HUDEP-2 (cell line): ENCODE data around the gene CDC37L1.

ENCODE experiments used
- DNase-seq, 76 experiments: peaks; one replicate each; lab custom pipeline; 2025; ENCODE audit not compliant: unreplicated experiment in 76 of 76; lab: John Stamatoyannopoulos, UW

CDC37L1 gene

DNA sequence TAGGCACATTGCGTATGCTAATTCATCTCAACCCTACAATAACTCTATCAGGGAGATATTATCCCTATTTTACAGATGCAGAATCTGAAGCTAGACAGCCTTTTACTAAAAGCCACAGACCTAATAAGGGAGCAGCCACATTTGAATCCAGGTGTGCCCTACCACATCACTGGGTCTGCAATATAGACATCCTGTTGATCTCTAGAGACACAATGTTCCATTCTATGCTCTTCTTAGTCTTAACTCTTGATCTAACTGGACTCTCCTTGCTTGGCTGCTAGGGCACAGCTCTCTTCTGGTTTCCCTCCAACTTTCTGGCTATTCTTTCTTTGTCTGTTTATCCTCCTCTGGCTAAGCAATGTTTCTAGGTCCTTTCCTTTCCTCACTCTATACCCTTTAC is 11.7 kb upstream of the CDC37L1 start:
- no peak for DNase-seq

- DNase-seq: no peak
Measured at GRCh38 chr9:4668604-4669003, 10.8 kb upstream of the CDC37L1 start.

- DNase-seq: no peak
Measured at GRCh38 chr9:4669890-4670289, 9.5 kb upstream of the CDC37L1 start.

- DNase-seq: no peak
Measured at GRCh38 chr9:4670591-4670990, 8.8 kb upstream of the CDC37L1 start.

- DNase-seq: no peak
Measured at GRCh38 chr9:4671737-4672136, 7.6 kb upstream of the CDC37L1 start.

- no peak for DNase-seq
Measured at GRCh38 chr9:4674783-4675182, 4.6 kb upstream of the CDC37L1 start.

- no peak for DNase-seq
Measured at GRCh38 chr9:4677392-4677791, 2.0 kb upstream of the CDC37L1 start.

DNA sequence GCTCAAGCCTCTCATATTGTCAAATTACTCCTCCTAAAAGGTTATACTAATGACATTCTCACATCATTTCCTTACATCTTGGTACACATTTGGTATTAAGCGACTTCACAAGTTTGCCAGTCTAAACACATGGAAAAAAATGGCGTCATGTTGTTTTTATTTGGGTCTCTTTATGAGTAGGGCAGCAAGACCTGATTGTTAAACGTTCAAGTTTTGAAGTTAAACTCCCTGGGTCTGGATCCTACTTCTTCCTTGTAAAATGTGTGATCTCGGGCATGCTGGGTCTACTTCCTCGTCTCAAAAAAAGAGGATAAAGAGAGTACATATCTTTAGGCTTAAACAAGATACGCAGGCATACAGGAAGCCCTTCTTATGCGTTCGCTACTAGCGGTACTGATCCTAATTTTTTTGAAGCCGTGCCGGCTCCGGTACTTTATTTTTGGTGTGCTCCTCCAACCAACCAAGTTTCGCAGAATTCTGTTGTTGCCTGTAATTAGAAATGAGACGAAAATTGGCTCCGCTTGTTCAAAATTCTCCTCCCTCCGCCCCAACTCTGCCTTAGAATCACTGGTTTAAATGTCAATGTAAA is 596 bp upstream of the CDC37L1 start:
- DNase-seq: peak in 24 of 76 experiments; percentile 8 to 74 (median 38)

- DNase-seq: no peak
Measured at GRCh38 chr9:4680173-4680525, 780 bp downstream of the CDC37L1 start.

DNA sequence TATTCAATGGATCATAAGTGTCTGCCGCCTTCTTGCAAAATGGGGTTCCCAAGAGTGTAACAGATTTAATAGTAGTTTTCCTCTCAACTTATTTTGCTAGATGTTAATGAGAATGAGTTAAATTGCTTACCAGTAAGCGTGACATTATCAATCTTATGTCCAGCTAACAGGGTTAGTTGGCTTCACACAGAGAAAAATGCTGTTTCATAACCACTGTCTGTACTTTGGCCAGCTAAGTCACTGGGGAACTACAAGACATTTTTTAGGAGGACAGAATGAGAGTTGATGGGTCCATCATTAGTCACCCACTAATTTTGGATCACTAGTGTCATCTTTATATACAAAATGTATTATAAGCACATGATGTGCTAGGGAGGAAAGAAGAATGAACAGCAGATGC is 1.4 kb downstream of the CDC37L1 start:
- no peak for DNase-seq

GRCh38 chr9:4684820-4685219 is 5.5 kb downstream of the CDC37L1 start:
- no peak for DNase-seq

GRCh38 chr9:4686112-4686511 is 6.7 kb downstream of the CDC37L1 start:
- DNase-seq: peak in 35 of 76 experiments; percentile 6 to 69 (median 40)

DNA sequence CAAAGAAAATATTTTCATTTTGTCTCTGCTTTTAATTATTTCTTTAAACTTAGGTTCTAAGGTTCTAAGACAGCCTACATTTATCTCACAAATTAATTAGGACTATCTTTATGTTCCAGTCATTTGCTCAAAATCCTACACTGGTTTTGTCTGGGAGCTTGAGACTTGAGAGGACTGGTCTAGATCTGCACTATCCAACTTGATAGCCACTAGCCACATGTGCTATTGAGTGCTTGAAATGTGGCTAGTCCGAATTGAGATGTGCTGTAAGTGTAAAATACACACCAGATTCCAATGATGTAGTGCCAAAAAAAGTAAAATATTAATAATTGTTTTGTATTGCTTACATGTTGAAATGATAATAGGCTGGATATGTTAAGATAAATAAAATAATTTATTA is 7.2 kb downstream of the CDC37L1 start:
- DNase-seq: peak in 10 of 76 experiments; percentile 3 to 38 (median 15)

GRCh38 chr9:4689021-4689420 is 9.7 kb downstream of the CDC37L1 start:
- peak in 18 of 76 experiments; percentile 2 to 61 (median 14) for DNase-seq

DNA sequence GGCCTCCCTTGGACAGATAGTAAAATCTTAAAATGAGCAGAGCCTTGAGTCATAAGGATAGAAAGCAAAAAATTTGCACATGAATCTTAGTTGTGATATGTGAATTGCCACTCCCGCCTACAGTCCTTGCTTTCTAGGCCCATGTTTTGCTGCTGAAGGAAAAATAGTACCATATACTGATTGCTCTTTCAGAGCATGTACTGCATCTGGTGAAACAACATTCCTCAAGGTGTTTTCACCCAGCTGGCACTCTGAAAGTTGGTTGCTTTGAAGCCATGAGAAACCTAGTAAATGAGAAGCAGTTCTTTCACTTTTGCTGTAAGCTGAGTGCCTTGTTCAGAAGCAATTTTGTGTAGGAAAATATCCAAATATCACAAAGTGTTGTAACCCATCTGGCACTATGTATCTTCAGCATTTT is 10.3 kb downstream of the CDC37L1 start:
- DNase-seq: peak in 1 of 76 experiments; percentile 15

GRCh38 chr9:4690144-4690543 is 10.8 kb downstream of the CDC37L1 start:
- no peak for DNase-seq

DNA sequence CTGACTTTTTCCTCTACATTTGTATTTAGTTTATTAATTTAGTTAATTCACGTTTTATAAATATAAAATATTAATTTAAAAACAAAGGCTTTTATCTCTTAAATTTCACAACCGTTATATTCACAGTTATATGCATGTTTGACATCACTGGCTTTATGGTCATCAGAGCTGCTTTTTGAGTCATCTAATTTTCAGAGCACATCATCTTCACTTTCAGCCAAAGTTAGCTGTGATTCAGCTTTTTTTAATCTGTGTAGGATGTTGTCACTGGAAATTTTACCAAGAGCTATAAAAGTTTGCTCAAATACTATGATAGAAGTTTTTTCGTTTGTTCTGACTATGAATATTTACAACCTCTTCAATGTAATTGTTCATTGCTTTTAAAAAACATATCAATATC is 12.4 kb downstream of the CDC37L1 start:
- DNase-seq: no peak

GRCh38 chr9:4700091-4700490 is 20.7 kb downstream of the CDC37L1 start:
- DNase-seq: peak in 1 of 76 experiments; percentile 8

GRCh38 chr9:4700932-4701331 is 21.6 kb downstream of the CDC37L1 start:
- DNase-seq: no peak

- DNase-seq: no peak
Measured at GRCh38 chr9:4701526-4701925, 22.2 kb downstream of the CDC37L1 start.

DNA sequence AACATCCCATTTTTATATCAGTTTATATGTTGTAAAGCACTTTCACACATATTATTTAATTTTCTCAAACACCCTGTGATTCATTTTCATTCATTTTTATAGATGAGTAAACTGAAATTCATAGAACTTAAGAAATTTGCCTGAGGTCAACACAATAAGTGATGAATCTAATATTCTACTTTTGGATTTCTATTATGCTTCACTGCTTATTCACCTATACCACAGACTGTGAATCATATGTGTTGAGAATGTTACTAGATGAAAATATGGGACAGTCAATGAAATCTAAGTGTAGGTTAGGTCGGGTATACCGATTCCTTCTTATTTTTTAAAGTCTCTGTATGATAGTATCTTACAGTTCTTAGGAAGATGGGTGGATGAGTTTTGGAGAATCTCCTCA is 24.8 kb downstream of the CDC37L1 start:
- no peak for DNase-seq

GRCh38 chr9:4706021-4706420 is 26.7 kb downstream of the CDC37L1 start:
- DNase-seq: no peak

DNA sequence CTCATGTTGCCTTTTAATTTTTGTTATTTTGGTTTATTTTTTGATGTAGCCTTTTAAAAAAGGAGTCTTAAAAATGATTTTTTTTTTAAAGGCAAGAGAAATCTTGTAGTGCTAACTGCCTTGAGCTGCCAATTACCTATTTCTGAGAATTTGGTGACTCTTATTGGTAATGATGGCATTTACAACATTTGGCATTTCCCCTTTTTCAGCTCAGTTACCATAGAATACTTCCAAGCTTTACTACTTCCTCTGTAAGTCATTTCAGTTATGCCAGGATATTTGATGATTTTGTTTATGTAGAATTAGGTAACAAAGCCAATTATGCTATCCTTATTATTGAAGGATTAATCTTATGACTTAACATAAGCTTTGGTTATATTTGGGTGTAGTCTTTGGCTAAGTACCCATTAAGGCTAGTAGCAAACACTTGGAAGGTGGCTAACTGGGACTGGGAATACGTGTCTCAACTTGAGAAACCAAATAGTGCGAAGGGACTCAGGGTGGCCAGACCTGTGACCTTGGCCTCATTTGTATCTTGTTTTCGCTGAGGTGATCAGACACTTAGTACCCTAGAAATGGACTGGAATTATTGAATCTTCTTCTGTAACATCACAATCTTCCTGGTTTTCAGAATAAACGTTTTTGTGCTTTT is 27.7 kb downstream of the CDC37L1 start:
- no peak for DNase-seq
